Measurements from ENCODE around the gene ZDHHC14. TPM values are rescaled to one million over a fixed set of nuclear protein-coding genes. Genes with fewer than 3 reads are reported as not detected.

The ZDHHC14 gene
- total RNA-seq, 1 experiment from 2014 or later: 4.9 TPM

- BruUV-seq (replicated peaks): no TSS peak
- Histone ChIP-seq H3K79me2 (ENCODE audit: low read length) (no peaks in the 10 kb centered on the region), H3K27ac (ENCODE audit: low read length) (no peak overlapping the region), H3K9me3 (ENCODE audit: low read length) (no peaks in the 10 kb centered on the region), H3F3A (ENCODE audit: low read length, unreplicated experiment) (no peaks in the 10 kb centered on the region), H3K4me2 (ENCODE audit: low read length) (no peak overlapping the region), H3K4me3 (ENCODE audit: low read length) (no peak overlapping the region), H3K9me2 (replicated peaks; ENCODE audit: low read length) (no peaks in the 10 kb centered on the region), H3K9ac (ENCODE audit: low read length) (no peak overlapping the region), H3K4me1 (ENCODE audit: insufficient read depth, low read length) (peaks cover 6% of the 10 kb centered on the region; the same call in 1 of the 2 replicates), H2AFZ (ENCODE audit: low read length) (no peak overlapping the region), H3K36me3 (ENCODE audit: low read depth, low read length) (no peaks in the 10 kb centered on the region), H4K20me1 (ENCODE audit: low read length) (no peaks in the 10 kb centered on the region), H3K27me3 (ENCODE audit: low read length) (no peaks in the 10 kb centered on the region)
- CTCF ChIA-PET: no interaction called here
- intact Hi-C loops (cut with micrococcal nuclease): no loop called here
- POLR2A ChIA-PET (ENCODE audit: unreplicated experiment): no interaction called here
- DNase-seq: no peak
- no peak for ATAC-seq
- TF ChIP-seq EZH2 (IDR thresholded peaks at IDR 0.05; ENCODE audit: low read length, unreplicated experiment): no peak
- TF ChIP-seq EZH2phosphoT487 (IDR thresholded peaks at IDR 0.05; ENCODE audit: borderline replicate concordance, low read length): no peak
- TF ChIP-seq CTCF (conservative IDR thresholded peaks at IDR 0.05; ENCODE audit: low read depth, low read length): no peak
These were observed 20.8 kb downstream of the ZDHHC14 start for GRCh38 chr6:157401734-157402338.

GRCh38 chr6:157402996-157403685 lies 22.2 kb downstream of the ZDHHC14 start:
- TF ChIP-seq CTCF (conservative IDR thresholded peaks at IDR 0.05; ENCODE audit: low read depth, low read length) (no peak), EZH2phosphoT487 (IDR thresholded peaks at IDR 0.05; ENCODE audit: borderline replicate concordance, low read length) (no peak), EZH2 (IDR thresholded peaks at IDR 0.05; ENCODE audit: low read length, unreplicated experiment) (no peak)
- no peak overlapping the region for H3K9ac ChIP-seq (ENCODE audit: low read length)
- BruUV-seq (replicated peaks): no TSS peak
- H3K79me2 ChIP-seq (ENCODE audit: low read length): no peaks in the 10 kb centered on the region
- no peaks in the 10 kb centered on the region for H3K9me3 ChIP-seq (ENCODE audit: low read length)
- ATAC-seq (no peak), DNase-seq (no peak)
- H3F3A ChIP-seq (ENCODE audit: low read length, unreplicated experiment): no peaks in the 10 kb centered on the region
- peaks cover 6% of the 10 kb centered on the region; the same call in 1 of the 2 replicates for H3K4me1 ChIP-seq (ENCODE audit: insufficient read depth, low read length)
- H3K27me3 ChIP-seq (ENCODE audit: low read length): no peaks in the 10 kb centered on the region
- no peak overlapping the region for H2AFZ ChIP-seq (ENCODE audit: low read length)
- H4K20me1 ChIP-seq (ENCODE audit: low read length): no peaks in the 10 kb centered on the region
- intact Hi-C loops (cut with micrococcal nuclease): no loop called here
- H3K4me3 ChIP-seq (ENCODE audit: low read length): no peak overlapping the region
- ChIA-PET CTCF (no interaction called here), POLR2A (ENCODE audit: unreplicated experiment) (no interaction called here)
- H3K4me2 ChIP-seq (ENCODE audit: low read length): no peak overlapping the region
- H3K9me2 ChIP-seq (replicated peaks; ENCODE audit: low read length): no peaks in the 10 kb centered on the region
- H3K27ac ChIP-seq (ENCODE audit: low read length): no peak overlapping the region
- no peaks in the 10 kb centered on the region for H3K36me3 ChIP-seq (ENCODE audit: low read depth, low read length)

GRCh38 chr6:157403686-157404051 lies 22.7 kb downstream of the ZDHHC14 start:
- no TSS peak for BruUV-seq (replicated peaks)

More at GRCh38 chr6:157403686-157404051, 22.7 kb downstream of the ZDHHC14 start:
- CTCF ChIA-PET: no interaction called here
- Histone ChIP-seq H3K9me3 (ENCODE audit: low read length) (no peaks in the 10 kb centered on the region), H2AFZ (ENCODE audit: low read length) (no peak overlapping the region), H3K27me3 (ENCODE audit: low read length) (no peaks in the 10 kb centered on the region), H4K20me1 (ENCODE audit: low read length) (no peaks in the 10 kb centered on the region), H3K4me3 (ENCODE audit: low read length) (no peak overlapping the region), H3K4me1 (ENCODE audit: insufficient read depth, low read length) (peaks cover 6% of the 10 kb centered on the region; the same call in 1 of the 2 replicates), H3K79me2 (ENCODE audit: low read length) (no peaks in the 10 kb centered on the region), H3F3A (ENCODE audit: low read length, unreplicated experiment) (no peaks in the 10 kb centered on the region), H3K9ac (ENCODE audit: low read length) (no peak overlapping the region), H3K9me2 (replicated peaks; ENCODE audit: low read length) (no peaks in the 10 kb centered on the region), H3K4me2 (ENCODE audit: low read length) (no peak overlapping the region), H3K36me3 (ENCODE audit: low read depth, low read length) (no peaks in the 10 kb centered on the region), H3K27ac (ENCODE audit: low read length) (no peak overlapping the region)
- intact Hi-C loops (cut with micrococcal nuclease): no loop called here
- POLR2A ChIA-PET (ENCODE audit: unreplicated experiment): no interaction called here
- DNase-seq (no peak), ATAC-seq (no peak)
- no peak for TF ChIP-seq CTCF (conservative IDR thresholded peaks at IDR 0.05; ENCODE audit: low read depth, low read length)

Measured in PC-3 (cell line).